HT1080 (cell line): Measurements from ENCODE around the gene SLC25A42. TPM values are rescaled to one million over a fixed set of nuclear protein-coding genes. Genes with fewer than 3 reads are reported as not detected.
"Not testable (repeated sequence)": the region's sequence is repeated elsewhere in the genome, so short reads cannot be mapped to it uniquely, and the experiment has no call there.

Source experiments
- DNase-seq: peaks from one replicate; pipeline ENCODE4 v3.0.0-alpha.2; 2015; ENCODE audit warnings: low read depth
- total RNA-seq: library from RNA; depleted of rRNA; stranded (reverse); fragments of >200 nt; shearing (Covaris generic); gene quantifications from 2 replicates; pipeline ENCODE4 v1.2.3, GENCODE V29; 2014

The SLC25A42 gene
- total RNA-seq, 1 experiment from 2014 or later: 0.56 TPM

DNA sequence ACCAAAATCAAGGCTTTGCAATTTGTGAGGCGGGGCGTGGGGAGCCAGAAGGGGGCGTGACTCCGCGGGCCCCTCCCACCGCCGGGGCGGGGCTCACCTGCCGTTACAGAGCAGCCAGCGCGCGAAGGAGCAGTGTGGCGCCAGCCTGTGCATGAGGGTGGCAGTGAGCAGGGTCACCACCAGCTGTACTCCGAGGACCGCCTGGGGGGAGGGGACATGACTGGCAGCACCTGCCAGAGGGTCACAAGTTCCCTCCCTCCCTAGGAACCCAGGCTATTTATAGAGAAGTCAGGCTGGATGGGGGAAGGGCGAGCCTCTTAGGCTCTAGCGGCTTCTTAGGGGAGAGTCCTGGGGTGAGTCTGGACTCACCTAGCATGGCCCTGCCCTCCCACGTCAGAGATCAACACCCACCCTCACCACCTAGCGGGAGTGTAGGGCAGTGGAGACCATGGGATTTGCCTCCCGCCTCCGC, 70.9 kb downstream of the SLC25A42 start:
- DNase-seq: no peak

GRCh38 chr19:19135713-19136112, 71.9 kb downstream of the SLC25A42 start:
- not testable (repeated sequence) for DNase-seq

GRCh38 chr19:19137556-19138108, 73.8 kb downstream of the SLC25A42 start:
- DNase-seq: no peak

- peak; percentile 97 for DNase-seq
Observed at GRCh38 chr19:19138109-19138981, 74.6 kb downstream of the SLC25A42 start, which contains the start of gene TMEM161A. TMEM161A (minus strand) TSS chr19:19138478; CDS start chr19:19138428, 50 bp downstream.

DNA sequence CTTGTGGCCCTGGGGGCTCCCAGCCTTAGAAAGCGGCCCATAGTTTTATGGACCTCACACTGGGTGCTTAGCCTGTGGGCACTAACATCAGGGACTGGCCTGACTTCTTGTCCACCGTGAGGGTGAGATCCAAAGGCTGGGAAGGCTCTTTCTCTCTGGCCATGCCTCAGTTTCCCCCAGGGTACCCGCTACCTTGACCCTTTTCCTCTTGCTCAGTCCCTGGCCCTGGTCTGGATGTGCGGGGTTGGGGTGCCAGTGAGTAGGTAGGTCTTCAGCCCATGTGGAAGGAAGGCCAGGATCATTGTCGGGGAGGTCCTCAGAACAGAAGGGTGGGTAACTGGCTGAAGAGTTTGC, 76.1 kb downstream of the SLC25A42 start:
- no peak for DNase-seq

- no peak for DNase-seq
Observed at GRCh38 chr19:19140476-19140875, 76.7 kb downstream of the SLC25A42 start.

- DNase-seq: no peak
Observed at GRCh38 chr19:19142347-19142746, 78.6 kb downstream of the SLC25A42 start.

DNA sequence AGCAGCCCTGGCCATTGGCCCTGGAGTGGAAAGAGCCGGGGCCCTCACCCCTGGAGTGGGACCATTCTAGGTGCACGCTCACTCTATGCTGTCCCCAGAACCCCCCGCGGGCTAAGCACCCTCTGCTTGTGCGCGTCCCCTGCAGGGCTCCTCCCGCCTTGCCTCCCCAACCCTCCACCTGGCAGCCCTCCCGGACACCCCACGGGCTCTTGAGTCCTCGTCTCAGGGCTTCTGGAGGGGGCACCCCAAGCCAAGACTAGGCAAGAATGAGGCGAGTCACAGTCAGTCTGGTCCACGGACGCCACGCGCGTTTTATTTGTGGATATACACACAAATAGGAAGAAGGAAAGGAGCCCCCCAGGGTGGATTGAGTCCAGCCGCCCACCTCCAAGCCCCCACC, 81.5 kb downstream of the SLC25A42 start:
- DNase-seq: no peak

- peak; percentile 57 for DNase-seq
Observed at GRCh38 chr19:19145684-19146608, 82.2 kb downstream of the SLC25A42 start.

DNA sequence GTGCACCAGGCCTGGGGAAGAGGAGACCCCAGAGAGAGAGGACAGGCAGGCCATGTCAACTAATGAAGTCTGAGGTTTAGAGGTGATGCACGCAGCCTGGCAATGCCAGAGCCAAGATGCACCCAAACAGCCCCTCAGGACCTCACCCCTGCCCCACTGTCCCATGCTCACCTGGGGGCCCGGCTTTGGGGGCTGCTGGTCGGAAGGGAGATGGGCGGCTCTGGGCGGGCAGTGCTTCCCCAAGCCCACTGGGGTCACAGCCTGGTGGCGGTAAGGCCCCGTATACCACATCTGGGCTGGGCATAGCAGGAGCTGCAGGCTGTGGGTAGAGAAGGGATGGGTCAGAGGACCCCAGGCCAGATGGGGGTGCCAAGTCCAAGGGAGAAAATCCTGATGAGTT, 83.1 kb downstream of the SLC25A42 start:
- DNase-seq: no peak

DNA sequence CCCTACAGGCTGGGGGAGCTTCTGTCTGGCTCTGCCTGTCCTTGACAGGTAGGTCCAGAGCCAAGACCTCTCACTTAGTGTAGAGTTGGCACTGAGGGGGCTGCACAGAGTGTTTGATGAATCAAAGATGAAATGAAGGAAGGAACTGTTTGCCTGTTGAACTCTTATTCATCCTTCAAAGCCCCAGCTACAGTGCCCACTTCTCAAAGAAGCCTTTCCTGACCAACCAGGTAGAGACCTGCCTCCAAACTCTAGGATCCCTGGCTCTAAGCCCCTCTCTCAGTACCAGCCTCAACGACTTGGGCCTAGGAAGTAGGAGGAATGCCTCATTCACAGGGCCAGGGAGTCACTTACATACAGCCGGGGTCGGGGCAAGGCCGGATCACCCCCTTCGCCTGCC, 83.5 kb downstream of the SLC25A42 start:
- DNase-seq: no peak

DNA sequence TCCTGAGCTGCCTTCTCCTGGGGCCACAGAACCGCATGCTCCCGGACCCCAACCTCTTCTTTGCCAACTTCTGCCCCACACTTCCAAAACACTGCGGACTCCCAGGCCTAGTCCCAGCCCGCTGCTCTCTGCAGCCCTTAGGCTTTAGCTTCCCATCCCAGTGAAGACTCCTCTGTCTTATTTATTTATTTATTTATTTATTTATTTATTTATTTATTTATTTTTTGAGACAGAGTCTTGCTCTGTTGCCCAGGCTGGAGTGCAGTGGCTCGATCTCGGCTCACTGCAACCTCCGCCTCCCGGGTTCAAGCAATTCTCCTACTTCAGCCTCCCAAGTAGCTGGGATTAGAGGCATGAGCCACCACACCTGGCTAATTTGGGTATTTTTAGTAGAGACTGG, 84.7 kb downstream of the SLC25A42 start:
- not testable (repeated sequence) for DNase-seq

GRCh38 chr19:19149435-19149834, 85.6 kb downstream of the SLC25A42 start:
- no peak for DNase-seq

- no peak for DNase-seq
Observed at GRCh38 chr19:19151418-19151817, 87.6 kb downstream of the SLC25A42 start.

- DNase-seq: no peak
Observed at GRCh38 chr19:19152668-19153384, 89.0 kb downstream of the SLC25A42 start.

DNA sequence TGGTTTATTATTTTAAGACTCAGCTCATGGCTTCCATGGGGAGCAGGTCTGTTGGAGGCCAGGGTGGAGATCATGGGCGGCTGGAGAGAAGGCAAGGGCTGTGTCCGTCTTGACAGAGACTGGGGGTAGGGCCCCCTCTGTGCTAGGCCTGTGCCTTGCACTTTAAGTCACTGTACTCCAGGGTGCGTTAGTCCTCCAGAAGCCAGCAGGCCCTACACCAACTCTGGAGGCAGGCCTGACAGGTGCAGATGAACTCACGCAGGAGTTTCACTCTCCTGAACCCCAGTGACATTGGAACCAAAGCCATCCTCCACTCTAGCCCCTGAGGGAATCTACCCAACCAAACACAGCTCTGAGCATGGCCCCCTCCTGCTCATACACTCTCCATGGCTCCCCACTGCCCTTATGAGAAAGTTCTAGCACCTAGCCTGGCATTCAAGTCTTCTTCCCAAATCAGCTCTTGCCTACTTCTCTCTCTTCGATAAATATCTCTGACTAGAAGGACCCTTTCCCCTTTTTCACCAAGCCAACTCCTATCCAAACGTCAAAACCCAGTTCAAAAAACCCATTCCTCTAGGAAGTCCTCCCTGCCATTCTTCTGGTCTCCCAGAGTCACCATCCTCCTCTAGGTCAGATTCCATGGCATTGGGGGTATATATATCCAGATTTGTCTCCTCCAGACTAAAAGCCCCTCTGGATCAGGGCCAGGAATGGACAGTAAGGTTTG, 91.1 kb downstream of the SLC25A42 start:
- no peak for DNase-seq

DNA sequence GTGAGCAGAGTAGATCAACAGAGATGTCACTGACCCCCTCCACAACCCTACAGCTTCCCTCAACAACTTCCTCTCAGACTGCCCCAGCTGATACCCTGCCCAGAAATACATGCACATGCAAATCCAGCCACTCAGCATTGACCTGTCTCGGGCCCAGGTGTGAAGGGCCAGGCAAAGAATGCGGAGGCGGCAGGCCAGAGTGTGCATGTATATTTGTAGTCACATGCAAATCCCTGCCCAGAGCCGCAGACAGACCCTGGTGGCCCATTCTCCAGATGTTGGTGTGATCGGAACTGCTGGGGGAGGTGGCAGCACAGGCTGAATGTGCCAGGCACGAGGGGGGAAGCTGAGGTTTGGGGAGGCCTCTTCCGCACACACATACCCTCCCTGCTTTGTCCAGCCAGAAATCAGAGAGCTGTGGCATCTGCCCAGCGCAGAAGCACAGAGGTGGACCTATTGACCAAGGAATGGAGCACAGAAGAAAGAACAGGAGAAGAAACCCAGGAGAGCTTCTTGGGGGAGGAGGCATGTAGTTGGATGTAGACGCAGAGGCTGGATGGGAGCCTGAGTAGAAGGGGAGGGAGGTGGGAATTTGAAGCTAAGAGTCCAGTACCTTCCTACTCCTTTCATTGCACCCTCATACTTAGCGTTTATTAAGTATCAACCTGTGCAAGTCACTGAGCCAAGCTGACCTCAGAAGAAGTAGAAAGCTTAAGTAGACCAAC, 91.9 kb downstream of the SLC25A42 start:
- no peak for DNase-seq

GRCh38 chr19:19157808-19158207, 94.0 kb downstream of the SLC25A42 start:
- DNase-seq: no peak

- no peak for DNase-seq
Observed at GRCh38 chr19:19159534-19159933, 95.7 kb downstream of the SLC25A42 start.
